H1 (cell line): ENCODE measurements around the gene CKAP4. TPM values are rescaled to one million over a fixed set of nuclear protein-coding genes. Genes with fewer than 3 reads are reported as not detected.

Experiments
- CTCF ChIA-PET: fragments of 300-600 bp; sonication (Branson Sonifier 250); formaldehyde crosslinking; loops from one replicate; lab custom pipeline; 2021; ENCODE audit not compliant: partially characterized antibody; lab: Charles Lee
- POLR2A ChIA-PET: fragments of 300-600 bp; sonication (Branson Sonifier 250); formaldehyde crosslinking; loops from one replicate; lab custom pipeline; 2021; ENCODE audit warnings: inconsistent platforms; ENCODE audit not compliant: partially characterized antibody; lab: Charles Lee
- DNase-seq, 2 experiments: peaks; one replicate each; pipeline versions ENCODE4 v3.0.0 to v3.0.0-alpha.2; 2010 to 2022; ENCODE audit warnings: low spot score in 2 of 2, low read depth in 1 of 2, mixed read lengths in 1 of 2
- FAIRE-seq: peaks from 2 replicates; lab custom pipeline; 2011; peaks lifted over from hg19 to GRCh38; lab: Jason Lieb, UNC
- H2AFZ ChIP-seq: 2 replicates; pipeline ENCODE4 v1.8.1; 2012; ENCODE audit warnings: low read length, inconsistent platforms
- H2AK5ac ChIP-seq: 2 replicates; pipeline ENCODE4 v1.6.1; 2013; ENCODE audit warnings: low read depth, low read length
- H2BK120ac ChIP-seq: replicated peaks from 2 replicates; pipeline ENCODE3; 2013; ENCODE audit warnings: low read depth, low read length, inconsistent platforms
- H2BK12ac ChIP-seq: 2 replicates; pipeline ENCODE4 v1.6.1; 2013; ENCODE audit warnings: low read depth, low read length
- H2BK15ac ChIP-seq: 2 replicates; pipeline ENCODE4 v1.6.1; 2013; ENCODE audit warnings: low read length
- H2BK20ac ChIP-seq: 2 replicates; pipeline ENCODE4 v1.6.1; 2013; ENCODE audit warnings: low read length
- H2BK5ac ChIP-seq: 2 replicates; pipeline ENCODE4 v1.6.1; 2013; ENCODE audit warnings: low read depth, low read length
- H3K14ac ChIP-seq: 2 replicates; pipeline ENCODE4 v1.6.1; 2013; ENCODE audit warnings: inconsistent platforms; ENCODE audit not compliant: insufficient read length
- H3K18ac ChIP-seq: 2 replicates; pipeline ENCODE4 v1.6.1; 2013; ENCODE audit warnings: low read length; ENCODE audit errors: extremely low read depth
- H3K23ac ChIP-seq: 2 replicates; pipeline ENCODE4 v1.6.1; 2013; ENCODE audit warnings: inconsistent platforms; ENCODE audit not compliant: insufficient read length
- H3K23me2 ChIP-seq: 2 replicates; pipeline ENCODE4 v1.6.1; 2013; ENCODE audit warnings: low read depth, low read length
- H3K27ac ChIP-seq: 2 replicates; pipeline ENCODE4 v1.6.1; 2011; ENCODE audit warnings: low read depth, low read length, inconsistent platforms
- H3K27me3 ChIP-seq, 4 experiments: replicated peaks in 1 of 4; 1 replicate in 1 of 4; 2 replicates in 3 of 4; pipeline versions ENCODE4 v1.6.1 to v1.8.1; 2011 to 2013; ENCODE audit warnings: low read length in 3 of 4, mild to moderate bottlenecking in 3 of 4, inconsistent platforms in 2 of 4, mixed read lengths in 2 of 4, moderate library complexity in 1 of 4; ENCODE audit not compliant: control insufficient read depth in 3 of 4, insufficient read depth in 3 of 4; ENCODE audit errors: extremely low read depth in 1 of 4
- H3K36me3 ChIP-seq, 4 experiments: 2 replicates each; pipeline versions ENCODE4 v1.6.1 to v1.8.1; 2011 to 2013; ENCODE audit warnings: mild to moderate bottlenecking in 4 of 4, low read length in 3 of 4, moderate library complexity in 2 of 4, control low read depth in 1 of 4, inconsistent platforms in 1 of 4; ENCODE audit not compliant: insufficient read depth in 4 of 4, control insufficient read depth in 2 of 4
- H3K4ac ChIP-seq: replicated peaks from 2 replicates; pipeline ENCODE3; 2013; ENCODE audit warnings: low read length, low read depth, mixed read lengths, inconsistent platforms; ENCODE audit not compliant: insufficient read length
- H3K4me1 ChIP-seq, 4 experiments: replicated peaks in 1 of 4; 1 replicate in 1 of 4; 2 replicates in 3 of 4; pipeline versions ENCODE4 v1.6.1 to v1.8.1; 2011 to 2013; ENCODE audit warnings: low read length in 3 of 4, inconsistent platforms in 2 of 4, mixed read lengths in 1 of 4; ENCODE audit not compliant: insufficient read depth in 4 of 4, control insufficient read depth in 3 of 4
- H3K4me2 ChIP-seq, 2 experiments: 2 replicates each; pipeline versions ENCODE4 v1.6.1 to v1.8.1; 2011 to 2013; ENCODE audit warnings: low read depth in 2 of 2, low read length in 2 of 2, control low read depth in 1 of 2, inconsistent platforms in 1 of 2, mild to moderate bottlenecking in 1 of 2; ENCODE audit not compliant: insufficient read depth in 1 of 2
- H3K4me3 ChIP-seq, 4 experiments: fragments of 200-600, 300-600 bp in 1 of 4; sonication (generic), shearing (Covaris generic), sonication (Bioruptor Twin) in 1 of 4; 2 replicates each; pipeline versions ENCODE4 v1.5.1 to v1.8.1; 2011 to 2016; ENCODE audit warnings: low read length in 4 of 4, low read depth in 3 of 4, control low read depth in 2 of 4, inconsistent platforms in 2 of 4, mild to moderate bottlenecking in 2 of 4, mixed read lengths in 1 of 4, moderate library complexity in 1 of 4; ENCODE audit not compliant: insufficient read depth in 2 of 4; ENCODE audit errors: extremely low read depth in 1 of 4
- H3K56ac ChIP-seq: replicated peaks from 2 replicates; pipeline ENCODE3; 2013; ENCODE audit warnings: low read depth, mild to moderate bottlenecking, mixed read lengths, low read length, inconsistent platforms; ENCODE audit not compliant: insufficient read length
- H3K79me1 ChIP-seq: 2 replicates; pipeline ENCODE4 v1.6.1; 2013; ENCODE audit warnings: low read depth, low read length, control low read depth
- H3K79me2 ChIP-seq, 2 experiments: 2 replicates each; pipeline versions ENCODE4 v1.6.1 to v1.8.1; 2012 to 2013; ENCODE audit warnings: low read length in 2 of 2, mild to moderate bottlenecking in 2 of 2, inconsistent platforms in 1 of 2; ENCODE audit not compliant: insufficient read depth in 2 of 2, control insufficient read depth in 1 of 2
- H3K9ac ChIP-seq, 4 experiments: replicated peaks in 1 of 4; 1 replicate in 1 of 4; 2 replicates in 3 of 4; pipeline versions ENCODE4 v1.6.1 to v1.8.1; 2011 to 2013; ENCODE audit warnings: low read depth in 3 of 4, low read length in 3 of 4, control low read depth in 2 of 4, mild to moderate bottlenecking in 2 of 4, moderate library complexity in 2 of 4, inconsistent platforms in 1 of 4; ENCODE audit errors: extremely low read depth in 1 of 4
- H3K9me3 ChIP-seq, 2 experiments: 2 replicates each; pipeline versions ENCODE4 v1.6.1 to v1.8.1; 2012 to 2013; ENCODE audit warnings: mild to moderate bottlenecking in 2 of 2, moderate library complexity in 2 of 2, control low read depth in 1 of 2, inconsistent platforms in 1 of 2, low read depth in 1 of 2, low read length in 1 of 2, mixed read lengths in 1 of 2; ENCODE audit not compliant: insufficient read depth in 2 of 2
- H4K20me1 ChIP-seq, 2 experiments: replicated peaks in 1 of 2; 2 replicates each; pipeline versions ENCODE3 to v1.8.1; 2011 to 2013; ENCODE audit warnings: inconsistent platforms in 2 of 2, low read length in 2 of 2, mild to moderate bottlenecking in 1 of 2; ENCODE audit not compliant: insufficient read depth in 2 of 2, control insufficient read depth in 1 of 2
- H4K5ac ChIP-seq: 2 replicates; pipeline ENCODE4 v1.6.1; 2013; ENCODE audit warnings: low read length, low read depth, mixed read lengths, inconsistent platforms; ENCODE audit not compliant: insufficient read length
- H4K8ac ChIP-seq: 2 replicates; pipeline ENCODE4 v1.8.0; 2013; ENCODE audit warnings: mild to moderate bottlenecking, moderate library complexity, low read length, inconsistent platforms; ENCODE audit not compliant: insufficient read depth; ENCODE audit errors: extremely low read depth
- H4K91ac ChIP-seq: replicated peaks from 2 replicates; pipeline ENCODE3; 2013; ENCODE audit warnings: low read length, mixed read lengths, inconsistent platforms; ENCODE audit not compliant: insufficient read length
- CHD1 ChIP-seq: IDR thresholded peaks from 2 replicates; pipeline ENCODE4 v1.6.1; 2012; ENCODE audit warnings: low read depth, low read length, improper control_type of control experiment
- CTBP2 ChIP-seq: IDR thresholded peaks from 2 replicates; pipeline ENCODE4 v1.7.0; 2011; ENCODE audit warnings: borderline replicate concordance, mild to moderate bottlenecking, moderate library complexity, mixed read lengths, low read length; ENCODE audit not compliant: insufficient read depth, insufficient read length
- GABPA ChIP-seq: IDR thresholded peaks from 2 replicates; pipeline ENCODE4 v1.6.1; 2011; ENCODE audit warnings: mild to moderate bottlenecking, low read length, moderate library complexity, borderline replicate concordance; ENCODE audit not compliant: insufficient read depth
- KDM1A ChIP-seq: fragments of 200-600, 300-600 bp; sonication (generic); IDR thresholded peaks from 2 replicates; pipeline ENCODE4 v1.7.1; 2016; ENCODE audit warnings: mild to moderate bottlenecking, low read length, borderline replicate concordance
- KDM4A ChIP-seq: IDR thresholded peaks from one replicate; pipeline ENCODE4 v1.7.1; 2012; ENCODE audit warnings: low read depth, mild to moderate bottlenecking, moderate library complexity, low read length, inconsistent platforms; ENCODE audit not compliant: severe bottlenecking
- KDM5A ChIP-seq: fragments of 200-600 bp; IDR thresholded peaks from 2 replicates; pipeline ENCODE4 v1.7.1; 2012; ENCODE audit warnings: mild to moderate bottlenecking, low read length, inconsistent platforms, mixed read lengths
- NRF1 ChIP-seq: IDR thresholded peaks from 2 replicates; pipeline ENCODE4 v1.6.1; 2011; ENCODE audit warnings: mild to moderate bottlenecking, low read depth, low read length, improper control_type of control experiment
- RAD21 ChIP-seq, 2 experiments: IDR thresholded peaks in 1 of 2; conservative IDR thresholded peaks in 1 of 2; 2 replicates each; pipeline ENCODE4 v1.6.1; 2011; ENCODE audit warnings: low read depth in 2 of 2, low read length in 2 of 2, improper control_type of control experiment in 1 of 2, inconsistent platforms in 1 of 2, mild to moderate bottlenecking in 1 of 2, moderate library complexity in 1 of 2
- SIN3A ChIP-seq, 2 experiments: IDR thresholded peaks in 1 of 2; conservative IDR thresholded peaks in 1 of 2; 2 replicates each; pipeline ENCODE4 v1.6.1; 2011 to 2012; ENCODE audit warnings: low read length in 2 of 2, improper control_type of control experiment in 1 of 2, low read depth in 1 of 2, mild to moderate bottlenecking in 1 of 2
- WGBS, 2 experiments: shearing (Covaris generic) in 1 of 2; methylation state at CpG; one replicate each; pipeline versions ENCODE4 v1.1.6 to v1.1.7; 2013 to 2015; ENCODE audit warnings: low lambda C conversion rate in 2 of 2, mixed read lengths in 2 of 2, inconsistent platforms in 1 of 2, low coverage in 1 of 2, missing lambda C conversion rate in 1 of 2; ENCODE audit not compliant: insufficient replicate concordance in 2 of 2, insufficient coverage in 1 of 2, insufficient read length in 1 of 2; ENCODE audit errors: extremely low coverage in 1 of 2, missing lambda C conversion rate in 1 of 2; 5-methylcytosine and 5-hydroxymethylcytosine counted together
- polyA plus RNA-seq, 7 experiments: library from polyadenylated mRNA; depleted of rRNA in 3 of 7; stranded (reverse) in 5 of 7; unstranded in 2 of 7; fragments of >200 nt in 5 of 7; fragments of 200-250 nt in 2 of 7; gene quantifications; 1 replicate in 5 of 7; 2 replicates in 1 of 7; 4 replicates in 1 of 7; pipeline versions ENCODE4 v1.2.1 to v1.2.3, GENCODE V29; 2011 to 2013; ENCODE audit warnings: missing spikeins in 2 of 7, mixed read lengths in 2 of 7
- total RNA-seq: library from RNA; stranded (reverse); fragmentation: NEBNext Ultra II Directional; extraction: Animal tissue kit (Norgen Biotek cat#: 25700); gene quantifications from 2 replicates; pipeline ENCODE4 v1.2.1, GENCODE V29; 2021
- TF ChIP-seq, protein P1 (sequence below): IDR thresholded peaks from 2 replicates; pipeline ENCODE4 v1.6.1; 2012; ENCODE audit warnings: inconsistent platforms

The CKAP4 gene
- total and polyA plus RNA-seq, 2 of the 8 experiments (the other 6 are each of a cell fraction or from before 2014, with no cell fraction given): 35.8 to 80.7 TPM

GRCh38 chr12:106226884-106227640 lies 20.8 kb downstream of the CKAP4 start:
- Histone ChIP-seq H2BK120ac (no peak overlapping the region), H3K27ac (no peak overlapping the region), H2BK12ac (no peak overlapping the region), H3K4ac (no peak overlapping the region), H3K56ac (no peak overlapping the region), H4K8ac (0 out of 2 replicates have a peak overlapping the region, but pooled peaks have one; percentile 53), H2AK5ac (no peak overlapping the region), H2BK5ac (no peak overlapping the region), H2AFZ (no peak overlapping the region), H3K9ac (no peak overlapping the region), H3K23ac (no peak overlapping the region), H4K91ac (no peak overlapping the region), H3K23me2 (no peaks in the 10 kb centered on the region), H3K4me3 (no peak overlapping the region), H3K79me1 (no peaks in the 10 kb centered on the region), H3K4me2 (no peak overlapping the region), H4K5ac (no peak overlapping the region), H2BK15ac (no peak overlapping the region), H3K4me1 (peaks cover 0 to 5% (median 2%) of the 10 kb centered on the region in 4 experiments; a peak in 2 of 7 replicates), H3K18ac (no peak overlapping the region), H3K9me3 (no peaks in the 10 kb centered on the region), H3K14ac (no peak overlapping the region), H3K79me2 (no peaks in the 10 kb centered on the region), H2BK20ac (no peak overlapping the region), H3K36me3 (no peaks in the 10 kb centered on the region), H4K20me1 (no peaks in the 10 kb centered on the region), H3K27me3 (no peaks in the 10 kb centered on the region)
- POLR2A ChIA-PET: interaction anchor here (1.5 to 1.9 kb wide), 3 partner anchors 10 to 58 kb away, joined by 5 read pairs; no protein-coding TSS in a partner anchor
- CTCF ChIA-PET: interaction anchor here (0.6 to 9.0 kb wide), 48 partner anchors 10 to 816 kb away, joined by 3 to 125 read pairs (median 4); partner anchors contain the start of gene POLR3B
- WGBS, 2 experiments: 73% methylated on average over 11 of the region's 11 CpGs; no CpG with 5 or more reads in 1 of the 2 experiments
- DNase-seq: no peak
- FAIRE-seq: peak; percentile 81
- TF ChIP-seq KDM5A (no peak), KDM4A (no peak), RAD21 (IDR thresholded peaks at IDR 0.05 in 1 of 2, conservative IDR thresholded peaks at IDR 0.05 in 1 of 2; ENCODE audit: low read depth in 2 of 2, low read length in 2 of 2) (peak; percentile 87), GABPA (no peak), SIN3A (conservative IDR thresholded peaks at IDR 0.05 in 1 of 2, IDR thresholded peaks at IDR 0.05 in 1 of 2; ENCODE audit: low read depth in 1 of 2, low read length in 2 of 2) (peak in 1 of 2 experiments; percentile 45; a peak in 1 of 4 replicates), CTBP2 (no peak), NRF1 (no peak), KDM1A (peak; percentile 26; the same call in 1 of the 2 replicates), CHD1 (no peak)
- TF ChIP-seq, protein P1, sequence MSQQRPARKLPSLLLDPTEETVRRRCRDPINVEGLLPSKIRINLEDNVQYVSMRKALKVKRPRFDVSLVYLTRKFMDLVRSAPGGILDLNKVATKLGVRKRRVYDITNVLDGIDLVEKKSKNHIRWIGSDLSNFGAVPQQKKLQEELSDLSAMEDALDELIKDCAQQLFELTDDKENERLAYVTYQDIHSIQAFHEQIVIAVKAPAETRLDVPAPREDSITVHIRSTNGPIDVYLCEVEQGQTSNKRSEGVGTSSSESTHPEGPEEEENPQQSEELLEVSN: no peak
